ES-I3 (cell line): ENCODE measurements around the gene TAL2.
A peak's percentile ranks its signal among the peaks of the same experiment; 100 is the strongest.
"Not testable (repeated sequence)": the region's sequence is repeated elsewhere in the genome, so short reads cannot be mapped to it uniquely, and the experiment has no call there.

Source experiments
- H3K36me3 ChIP-seq: 2 replicates; pipeline ENCODE4 v1.6.1; 2013; ENCODE audit warnings: mild to moderate bottlenecking, low read length, control low read depth, moderate library complexity; ENCODE audit not compliant: insufficient read depth
- H3K4me1 ChIP-seq: 2 replicates; pipeline ENCODE4 v1.6.1; 2013; ENCODE audit warnings: mild to moderate bottlenecking, control low read depth, low read length; ENCODE audit not compliant: insufficient read depth
- H3K9ac ChIP-seq: 2 replicates; pipeline ENCODE4 v1.6.1; 2013; ENCODE audit warnings: low read depth, mild to moderate bottlenecking, low read length, moderate library complexity
- H3K9me3 ChIP-seq: 2 replicates; pipeline ENCODE4 v1.6.1; 2013; ENCODE audit warnings: mild to moderate bottlenecking, low read length, moderate library complexity; ENCODE audit not compliant: control insufficient read depth, insufficient read depth

The TAL2 gene

DNA sequence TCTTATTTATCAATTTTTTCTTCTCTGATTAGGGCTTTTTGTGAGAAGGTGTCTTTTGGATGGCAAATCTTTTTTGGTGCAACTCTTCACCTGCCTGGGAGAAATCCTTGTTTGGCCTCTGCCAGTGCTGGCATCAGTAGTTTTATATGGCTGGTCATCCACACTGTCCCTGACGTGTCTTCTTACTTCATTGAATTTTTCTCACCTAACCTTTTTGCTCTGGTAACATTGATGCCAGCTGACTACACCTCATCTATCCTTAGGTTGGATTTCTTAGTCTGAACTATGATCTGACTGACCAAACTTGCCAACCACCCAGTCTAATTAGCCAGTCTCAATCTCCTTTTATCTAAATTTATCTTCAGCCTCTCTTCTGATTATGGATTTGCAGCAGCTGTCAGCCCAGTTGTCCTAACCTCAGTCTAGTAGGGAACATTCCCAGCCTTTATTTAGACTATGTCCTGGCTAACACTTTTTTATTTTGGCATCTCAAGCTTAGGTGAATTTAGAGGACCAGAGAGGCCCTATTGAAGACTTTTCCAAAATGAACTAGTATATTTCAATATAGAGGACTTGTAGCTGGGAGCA, 21.5 kb downstream of the TAL2 start:
- Histone ChIP-seq H3K9ac (no peak overlapping the region), H3K4me1 (no peaks in the 10 kb centered on the region), H3K36me3 (no peaks in the 10 kb centered on the region), H3K9me3 (no peaks in the 10 kb centered on the region; the same call in 1 of the 2 replicates)

DNA sequence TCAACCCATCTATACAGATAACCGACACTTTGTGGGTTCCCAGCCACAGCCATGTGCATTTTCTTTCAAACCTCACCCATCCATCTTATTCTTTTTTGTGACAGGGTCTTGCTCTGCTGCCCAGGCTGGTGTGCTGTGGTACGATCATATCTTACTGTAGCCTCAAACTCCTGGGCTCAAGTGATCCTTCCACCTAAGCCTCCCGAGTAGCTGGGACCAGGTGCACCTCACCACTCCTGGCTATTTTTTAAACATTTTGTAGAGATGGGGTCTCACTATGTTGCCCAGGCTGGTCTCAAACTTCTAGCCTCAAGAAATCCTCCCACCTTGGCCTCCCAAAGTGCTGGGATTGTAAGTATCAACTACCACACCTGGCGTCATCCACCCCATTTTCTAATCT, 24.7 kb downstream of the TAL2 start:
- Histone ChIP-seq H3K4me1 (no peaks in the 10 kb centered on the region), H3K9me3 (no peaks in the 10 kb centered on the region), H3K36me3 (no peaks in the 10 kb centered on the region), H3K9ac (no peak overlapping the region)

DNA sequence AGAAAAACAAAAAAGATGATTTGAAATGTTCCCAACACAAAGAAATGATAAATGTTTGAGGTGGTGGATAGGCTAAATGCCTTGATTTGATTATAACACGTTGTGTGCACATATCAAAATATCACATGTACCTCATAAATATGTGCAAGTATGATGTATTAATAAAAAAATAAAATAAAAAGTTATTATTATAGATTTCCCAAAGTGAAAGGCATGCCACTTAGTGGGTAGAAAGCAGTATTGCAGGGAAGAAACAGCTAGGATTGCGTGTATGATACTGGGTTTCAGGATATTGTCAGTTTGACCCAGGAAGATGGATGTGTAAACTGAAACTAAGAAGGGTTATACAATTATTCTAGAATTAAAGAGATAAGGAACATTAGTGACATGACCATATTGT, 28.5 kb downstream of the TAL2 start:
- H3K4me1 ChIP-seq, result no peaks in the 10 kb centered on the region
- H3K9ac ChIP-seq, result no peak overlapping the region
- H3K36me3 ChIP-seq, result no peaks in the 10 kb centered on the region
- no peaks in the 10 kb centered on the region for H3K9me3 ChIP-seq

DNA sequence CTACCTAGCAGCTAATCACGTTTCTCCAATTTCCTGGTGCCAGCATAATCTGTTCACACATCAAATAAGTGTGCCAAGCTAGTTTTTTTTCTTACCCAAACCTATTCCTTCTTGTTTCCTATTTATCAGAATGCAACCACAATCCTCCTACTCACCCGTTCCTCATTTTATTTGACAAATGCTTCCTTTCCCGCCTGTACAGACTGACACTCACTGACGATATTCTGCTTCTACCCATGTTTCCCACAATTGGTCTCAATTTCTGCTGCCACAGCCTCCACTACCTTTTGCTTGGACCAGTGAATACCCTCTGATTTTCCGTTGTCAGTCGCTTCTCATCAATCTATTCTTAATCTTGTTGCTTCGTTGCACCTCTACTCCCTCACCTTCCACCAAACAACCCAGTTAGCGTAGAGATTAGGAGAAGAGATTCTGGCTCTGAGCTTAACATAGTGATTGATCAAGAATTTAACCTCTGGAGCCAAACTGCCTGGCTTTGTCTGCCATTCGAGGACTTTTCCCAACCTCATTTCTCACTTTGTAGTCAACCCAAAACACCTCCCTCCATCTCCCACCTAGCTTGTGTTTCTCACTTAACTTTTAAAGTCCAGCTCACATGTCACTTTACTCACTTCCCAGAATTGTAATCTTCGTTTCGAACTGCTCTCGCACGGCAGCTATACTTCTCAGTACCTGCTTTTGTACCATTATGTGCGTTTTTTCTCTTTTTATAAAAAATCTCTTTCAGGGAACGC, 31.4 kb downstream of the TAL2 start:
- Histone ChIP-seq H3K9ac (peak overlapping the region; percentile 86; the same call in 1 of the 2 replicates), H3K4me1 (no peaks in the 10 kb centered on the region), H3K36me3 (no peaks in the 10 kb centered on the region), H3K9me3 (no peaks in the 10 kb centered on the region)

DNA sequence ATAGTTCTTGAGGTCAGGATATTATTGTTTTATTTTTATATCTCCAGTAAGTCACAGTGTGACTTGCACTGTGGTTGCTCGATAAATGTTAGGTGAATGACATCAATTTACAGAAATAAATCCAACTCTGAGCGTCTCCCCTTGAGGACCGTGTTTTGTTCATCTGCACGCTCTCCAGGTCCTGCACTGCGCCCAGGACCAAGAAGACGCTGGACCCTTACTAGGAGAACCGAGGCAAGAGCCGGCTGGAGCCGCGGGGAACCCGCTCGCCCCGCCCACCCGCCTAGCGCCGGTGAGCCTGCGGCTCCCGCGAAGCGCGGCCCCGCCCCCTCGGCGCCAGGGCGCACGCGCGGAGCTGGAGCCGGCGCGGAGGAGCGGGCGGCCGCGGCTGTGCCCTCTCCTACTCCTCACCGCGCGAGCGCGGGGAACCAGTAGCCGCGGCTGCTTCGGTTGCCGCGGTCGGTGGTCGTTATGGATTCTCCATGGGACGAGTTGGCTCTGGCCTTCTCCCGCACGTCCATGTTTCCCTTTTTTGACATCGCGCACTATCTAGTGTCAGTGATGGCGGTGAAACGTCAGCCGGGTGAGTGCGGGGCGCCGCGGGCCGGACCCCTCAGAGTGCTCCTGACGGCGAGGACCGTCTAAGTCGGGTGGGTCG, 32.1 kb downstream of the TAL2 start, which contains the start of gene TMEM38B:
TSS of gene TMEM38B (plus strand) at position 352 of the 658 bp plus-strand sequence. CDS start at position 472, 120 bp downstream.
- H3K9ac ChIP-seq, result peak within 1 kb of the TSS; percentile 86
- H3K36me3 ChIP-seq, result no peaks in the 10 kb centered on the region
- no peaks in the 10 kb centered on the region for H3K4me1 ChIP-seq
- no peaks in the 10 kb centered on the region for H3K9me3 ChIP-seq

DNA sequence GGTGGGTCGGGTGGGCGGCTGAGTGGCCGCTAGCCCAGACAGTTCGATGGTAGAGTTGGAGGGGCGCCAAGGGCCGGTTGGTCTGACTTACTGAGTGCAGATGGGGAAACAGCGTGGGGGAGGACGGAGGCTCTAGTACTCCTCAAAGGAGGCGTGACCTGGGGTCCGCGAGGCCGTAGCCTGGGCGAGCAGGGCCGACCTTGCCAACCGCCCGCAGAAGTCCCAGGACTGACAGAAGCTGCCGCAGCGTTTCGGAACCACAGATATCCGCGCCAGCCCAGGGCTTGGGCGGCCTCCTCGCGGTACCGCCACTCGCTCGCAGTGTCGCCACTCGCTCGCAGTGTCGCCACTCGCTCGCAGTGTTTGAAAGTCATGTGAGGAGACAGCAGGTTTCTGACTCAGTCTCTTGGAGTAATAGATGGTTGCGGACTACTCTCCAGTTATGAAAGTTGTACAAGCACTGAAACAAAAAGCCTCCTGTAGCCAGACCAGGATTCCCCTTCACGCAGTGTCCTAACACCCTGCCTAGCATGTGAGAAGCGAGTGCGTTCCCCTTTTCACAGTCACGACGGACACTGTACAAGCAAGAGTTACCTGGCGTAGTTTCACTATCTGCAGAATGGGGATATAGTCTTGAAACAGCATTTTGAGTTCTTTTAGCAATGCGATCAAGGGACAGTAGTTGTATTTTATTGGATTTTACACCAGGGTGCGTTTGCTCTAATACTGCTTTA, 32.8 kb downstream of the TAL2 start:
- H3K36me3 ChIP-seq, result no peaks in the 10 kb centered on the region
- peak overlapping the region; percentile 86 for H3K9ac ChIP-seq
- H3K9me3 ChIP-seq, result no peaks in the 10 kb centered on the region
- H3K4me1 ChIP-seq, result no peaks in the 10 kb centered on the region

DNA sequence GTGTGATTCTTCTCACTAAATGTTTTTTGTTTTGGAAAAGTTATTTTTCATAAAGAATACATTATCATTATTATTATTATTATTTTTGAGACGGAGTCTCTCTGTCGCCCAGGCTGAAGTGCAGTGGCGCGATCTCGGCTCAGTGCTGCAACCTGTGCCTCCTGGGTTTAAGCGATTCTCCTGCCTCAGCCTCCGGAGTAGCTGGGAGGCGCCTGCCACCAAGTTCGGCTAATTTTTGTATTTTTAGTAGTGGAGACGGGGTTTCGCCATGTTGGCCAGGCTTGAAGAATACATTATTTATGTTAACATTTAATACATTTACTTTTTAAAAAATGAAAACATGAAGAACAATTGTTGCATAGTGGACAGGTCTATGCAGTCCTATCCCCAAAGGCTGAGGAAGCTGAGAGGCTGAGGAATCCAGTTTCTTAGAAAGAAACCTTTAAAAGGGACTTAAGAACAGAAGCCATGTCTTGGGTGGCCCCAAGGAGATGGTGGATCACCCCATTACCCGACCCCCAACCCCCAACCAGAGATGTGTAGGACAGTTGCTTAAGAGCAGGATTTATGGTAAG, 34.0 kb downstream of the TAL2 start:
- no peak overlapping the region for H3K9ac ChIP-seq
- no peaks in the 10 kb centered on the region for H3K4me1 ChIP-seq
- no peaks in the 10 kb centered on the region for H3K36me3 ChIP-seq
- no peaks in the 10 kb centered on the region for H3K9me3 ChIP-seq

DNA sequence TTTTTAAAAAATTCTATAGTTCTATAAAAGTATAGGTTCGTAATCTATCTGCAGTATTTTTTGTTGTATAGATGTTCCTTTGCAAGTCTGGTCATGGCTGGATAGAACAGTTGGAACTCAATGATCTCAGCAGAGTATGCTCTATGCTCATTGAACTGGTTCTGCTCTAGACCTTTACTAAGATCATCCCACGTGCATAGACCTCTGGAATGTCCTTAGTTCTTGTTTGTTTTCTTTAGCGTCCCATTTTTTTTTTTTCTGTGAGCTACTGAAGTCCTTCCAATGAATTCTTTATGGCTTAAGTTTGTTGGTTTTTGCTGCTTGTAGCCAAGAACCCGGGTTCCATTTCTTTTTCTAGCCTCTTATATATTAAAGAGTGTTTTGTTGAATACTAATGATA, 35.6 kb downstream of the TAL2 start:
- Histone ChIP-seq H3K4me1 (no peaks in the 10 kb centered on the region), H3K36me3 (no peaks in the 10 kb centered on the region), H3K9ac (no peak overlapping the region), H3K9me3 (no peaks in the 10 kb centered on the region)

DNA sequence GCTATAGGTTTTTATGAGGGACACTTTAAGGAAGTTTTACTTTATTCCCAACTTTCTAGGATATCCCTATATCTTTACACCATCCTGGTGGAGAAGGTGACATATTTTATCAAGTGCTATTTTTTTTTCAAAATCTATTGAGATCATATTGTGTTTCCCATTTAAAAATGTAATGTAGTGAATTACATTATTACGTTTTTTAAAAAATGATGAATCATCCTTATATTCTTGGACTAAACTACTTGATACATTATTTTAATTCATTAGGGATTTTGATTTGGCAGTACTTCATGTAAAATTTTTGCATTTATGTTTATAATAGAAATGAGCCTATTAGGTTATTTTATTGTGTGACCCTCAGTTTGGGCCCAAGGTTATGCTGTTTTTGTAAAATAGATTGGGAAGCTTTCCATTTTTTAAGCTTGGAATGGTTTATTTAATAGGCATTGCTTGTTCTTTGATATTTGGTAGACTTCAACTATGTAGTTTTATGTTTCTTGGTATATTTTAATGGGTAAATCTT, 36.2 kb downstream of the TAL2 start:
- Histone ChIP-seq H3K36me3 (no peaks in the 10 kb centered on the region), H3K4me1 (no peaks in the 10 kb centered on the region), H3K9ac (no peak overlapping the region), H3K9me3 (no peaks in the 10 kb centered on the region)

DNA sequence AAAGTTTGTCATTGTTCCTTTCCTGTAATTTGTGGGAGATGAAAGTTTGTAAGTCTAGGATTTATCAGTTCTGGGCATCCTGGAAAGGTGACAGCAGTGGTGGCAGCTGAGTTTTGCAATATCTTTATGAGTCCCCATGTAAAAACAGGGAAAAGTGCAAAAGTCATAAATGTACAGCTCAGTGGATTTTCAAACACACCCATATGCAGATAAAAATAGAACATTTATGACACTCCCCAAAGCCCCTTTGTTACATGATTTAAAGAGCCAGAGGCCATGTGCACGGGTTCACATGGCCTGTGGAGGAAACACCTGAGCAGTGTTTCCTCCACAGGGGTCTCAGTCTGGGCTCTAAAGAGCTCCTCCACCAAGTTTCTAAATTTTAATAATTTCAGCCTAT, 38.4 kb downstream of the TAL2 start:
- Histone ChIP-seq H3K9ac (no peak overlapping the region), H3K9me3 (no peaks in the 10 kb centered on the region), H3K4me1 (no peaks in the 10 kb centered on the region), H3K36me3 (no peaks in the 10 kb centered on the region)

DNA sequence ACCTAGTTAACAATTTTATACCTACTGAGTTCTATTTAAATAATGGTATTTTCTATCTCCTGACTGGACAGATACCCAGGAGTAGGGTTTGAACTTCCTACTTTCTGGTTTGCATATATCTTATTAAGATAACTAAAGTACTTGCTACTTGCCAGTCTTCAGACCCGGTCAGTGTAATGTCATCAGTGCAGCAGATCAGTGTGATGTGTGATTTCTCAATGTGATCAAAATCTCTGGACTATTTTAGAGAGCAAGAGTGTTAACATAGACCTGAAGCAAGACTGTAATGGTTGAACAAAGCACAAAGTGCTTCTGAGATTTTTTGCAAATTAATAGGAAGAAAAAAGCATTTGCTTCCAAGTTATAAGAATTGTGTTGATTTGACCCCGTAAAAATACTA, 38.9 kb downstream of the TAL2 start:
- no peaks in the 10 kb centered on the region for H3K9me3 ChIP-seq

DNA sequence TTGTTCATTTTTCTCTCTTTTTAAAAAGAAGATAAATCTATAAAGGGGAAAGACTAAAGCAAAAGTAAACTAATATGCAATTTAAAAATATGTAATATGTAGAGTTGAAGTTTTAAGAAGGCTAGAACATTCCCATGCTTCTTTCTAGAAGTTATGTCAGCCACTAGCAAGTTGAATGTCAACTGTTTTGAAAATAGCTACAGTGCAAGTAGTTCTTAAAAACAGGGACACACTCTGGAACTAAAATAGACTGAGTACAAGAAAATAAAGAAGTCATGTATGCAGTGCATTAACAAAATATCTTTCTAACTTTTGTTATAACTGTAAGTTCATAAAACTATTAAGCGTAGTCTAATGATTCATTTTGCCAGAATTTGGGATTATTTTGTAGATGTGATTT, 40.0 kb downstream of the TAL2 start:
- Histone ChIP-seq H3K36me3 (no peaks in the 10 kb centered on the region), H3K4me1 (no peaks in the 10 kb centered on the region), H3K9ac (no peak overlapping the region), H3K9me3 (no peaks in the 10 kb centered on the region)

More for the DNA sequence above, 38.9 kb downstream of the TAL2 start:
- no peak overlapping the region for H3K9ac ChIP-seq
- H3K4me1 ChIP-seq, result no peaks in the 10 kb centered on the region
- H3K36me3 ChIP-seq, result no peaks in the 10 kb centered on the region

DNA sequence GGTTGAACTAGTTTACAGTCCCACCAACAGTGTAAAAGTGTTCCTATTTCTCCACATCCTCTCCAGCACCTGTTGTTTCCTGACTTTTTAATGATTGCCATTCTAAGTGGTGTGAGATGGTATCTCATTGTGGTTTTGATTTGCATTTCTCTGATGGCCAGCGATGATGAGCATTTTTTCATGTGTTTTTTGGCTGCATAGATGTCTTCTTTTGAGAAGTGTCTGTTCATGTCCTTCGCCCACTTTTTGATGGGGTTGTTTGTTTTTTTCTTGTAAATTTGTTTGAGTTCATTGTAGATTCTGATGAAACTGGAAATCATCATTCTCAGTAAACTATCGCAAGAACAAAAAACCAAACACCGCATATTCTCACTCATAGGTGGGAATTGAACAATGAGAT, 41.4 kb downstream of the TAL2 start:
- not testable (repeated sequence) for H3K36me3 ChIP-seq, H3K9ac ChIP-seq, H3K4me1 ChIP-seq, H3K9me3 ChIP-seq

DNA sequence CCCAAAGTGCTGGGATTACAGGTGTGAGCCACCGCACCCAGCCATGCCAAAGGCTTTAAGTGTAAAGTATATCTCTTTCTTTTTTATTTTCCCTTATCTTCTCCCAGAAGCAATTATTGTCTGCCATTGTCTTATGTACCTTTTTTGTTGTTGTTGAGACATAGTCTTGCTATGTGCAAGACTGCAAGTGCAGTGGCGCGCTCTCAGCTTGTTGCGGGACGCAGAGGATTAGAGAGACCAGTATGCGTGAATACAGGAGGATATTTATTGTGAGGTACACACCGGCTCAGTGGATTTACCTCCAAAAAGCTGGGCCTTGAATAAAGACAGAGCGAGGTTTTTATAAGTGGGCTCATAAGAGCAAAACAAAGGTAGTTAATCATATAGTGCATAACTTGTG, 43.9 kb downstream of the TAL2 start:
- Histone ChIP-seq H3K36me3 (no peaks in the 10 kb centered on the region), H3K9ac (no peak overlapping the region), H3K4me1 (no peaks in the 10 kb centered on the region), H3K9me3 (no peaks in the 10 kb centered on the region)
